K562 (cell line): ENCODE results near the gene OR2B2. TPM values are rescaled to one million over a fixed set of nuclear protein-coding genes. Genes with fewer than 3 reads are reported as not detected.

Experiments
- ATAC-seq: fragments of 200-7000 bp; cut with Tn5 transposase; 3 replicates; pipeline ENCODE4 v1.9.1; 2020; ENCODE audit warnings: moderate library complexity
- BruUV-seq: library from RNA; stranded (reverse); fragments of 400-500 nt; replicated peaks from 2 replicates; lab custom pipeline; 2021; lab: Mats Ljungman, UMichigan
- CTCF ChIA-PET: fragments of 300-600 bp; formaldehyde crosslinking; extraction: SDS; loops from one replicate; lab custom pipeline; 2021; ENCODE audit warnings: low intra/inter-chr PET ratio; lab: Yijun Ruan, JAX
- POLR2A ChIA-PET: fragments of 300-600, 350-650 bp; sonication (Branson Sonifier 250); formaldehyde crosslinking; extraction: SDS; loops from one replicate; lab custom pipeline; 2021; ENCODE audit warnings: antibody characterized with exemption, inconsistent platforms; lab: Yijun Ruan, JAX
- DNase-seq, 4 experiments: peaks; one replicate each; pipeline versions ENCODE4 v3.0.0 to v3.0.0-alpha.2; 2011 to 2018; ENCODE audit warnings: low spot score in 3 of 4, mixed read lengths in 3 of 4; ENCODE audit errors: extremely low read depth in 1 of 4
- FAIRE-seq: peaks from 2 replicates; lab custom pipeline; 2011; peaks lifted over from hg19 to GRCh38; lab: Jason Lieb, UNC
- H2AFZ ChIP-seq: 2 replicates; pipeline ENCODE4 v1.6.0; 2011; ENCODE audit warnings: low read depth, low read length, control low read depth, inconsistent platforms
- H3K27ac ChIP-seq: fragments of 200-600 bp; 3 replicates; pipeline ENCODE4 v1.8.0; 2011; ENCODE audit warnings: low read depth, mild to moderate bottlenecking, control low read depth, inconsistent platforms, low read length, moderate library complexity, mixed read lengths; ENCODE audit errors: extremely low read depth
- H3K27me3 ChIP-seq, 2 experiments: fragments of 300-600 bp in 1 of 2; 2 replicates in 1 of 2; 3 replicates in 1 of 2; pipeline versions ENCODE4 v1.6.0 to v1.8.0; 2011; ENCODE audit warnings: inconsistent platforms in 2 of 2, low read length in 2 of 2, mild to moderate bottlenecking in 1 of 2, mixed read lengths in 1 of 2, moderate library complexity in 1 of 2; ENCODE audit not compliant: control insufficient read depth in 2 of 2, insufficient read depth in 2 of 2
- H3K36me3 ChIP-seq: fragments of 300-600 bp; 3 replicates; pipeline ENCODE4 v1.8.0; 2011; ENCODE audit warnings: mild to moderate bottlenecking, low read length, inconsistent platforms; ENCODE audit not compliant: control insufficient read depth, insufficient read depth
- H3K4me1 ChIP-seq, 2 experiments: fragments of 200-600 bp in 1 of 2; replicated peaks in 1 of 2; 2 replicates in 1 of 2; 3 replicates in 1 of 2; pipeline versions ENCODE4 v1.5.1 to v1.8.0; 2011; ENCODE audit warnings: inconsistent platforms in 2 of 2, low read length in 2 of 2, mild to moderate bottlenecking in 1 of 2, mixed read lengths in 1 of 2, moderate library complexity in 1 of 2; ENCODE audit not compliant: control insufficient read depth in 2 of 2, insufficient read depth in 2 of 2
- H3K4me2 ChIP-seq: 2 replicates; pipeline ENCODE4 v1.6.1; 2011; ENCODE audit warnings: low read length, control low read depth, inconsistent platforms, mixed read lengths; ENCODE audit not compliant: insufficient read depth
- H3K4me3 ChIP-seq: fragments of 200-600 bp; sonication (generic), shearing (Covaris generic); 2 replicates; pipeline ENCODE4 v1.5.1; 2016; ENCODE audit warnings: control low read depth, inconsistent platforms
- H3K79me2 ChIP-seq: fragments of 200-600 bp; 3 replicates; pipeline ENCODE4 v1.8.0; 2011; ENCODE audit warnings: low read length, inconsistent platforms; ENCODE audit not compliant: control insufficient read depth, insufficient read depth
- H3K9ac ChIP-seq, 2 experiments: 2 replicates each; pipeline versions ENCODE4 v1.6.0 to v1.6.1; 2011; ENCODE audit warnings: low read depth in 2 of 2, low read length in 2 of 2, control low read depth in 1 of 2, inconsistent platforms in 1 of 2, mild to moderate bottlenecking in 1 of 2, mixed read lengths in 1 of 2; ENCODE audit not compliant: insufficient read depth in 1 of 2
- H3K9me1 ChIP-seq: one replicate; pipeline ENCODE4 v1.6.0; 2011; ENCODE audit warnings: inconsistent platforms, mild to moderate bottlenecking, low read length, moderate library complexity; ENCODE audit not compliant: control insufficient read depth, insufficient read depth
- H3K9me3 ChIP-seq: replicated peaks from 2 replicates; pipeline ENCODE4 v1.5.1; 2011; ENCODE audit warnings: low read depth, low read length, inconsistent platforms; ENCODE audit not compliant: control insufficient read depth, insufficient read depth
- H4K20me1 ChIP-seq: replicated peaks from 2 replicates; pipeline ENCODE4 v1.6.1; 2011; ENCODE audit warnings: low read length, inconsistent platforms, mixed read lengths; ENCODE audit not compliant: control insufficient read depth, insufficient read depth
- ARID2 ChIP-seq: fragments of 450-650 bp; IDR thresholded peaks from 2 replicates; pipeline ENCODE4 v1.6.1; 2017; ENCODE audit warnings: antibody characterized with exemption, mild to moderate bottlenecking
- CREB1 ChIP-seq, 2 experiments: sonication (generic) in 1 of 2; formaldehyde crosslinking in 1 of 2; IDR thresholded peaks; 2 replicates each; pipeline versions ENCODE4 v1.6.1 to v1.8.0; 2012 to 2022; ENCODE audit warnings: inconsistent platforms in 1 of 2, mild to moderate bottlenecking in 1 of 2, missing genetic modification reagents in 1 of 2, moderate library complexity in 1 of 2
- DNMT1 ChIP-seq: fragments of 450-650 bp; IDR thresholded peaks from 2 replicates; pipeline ENCODE4 v1.6.1; 2016; ENCODE audit warnings: antibody characterized with exemption, mild to moderate bottlenecking
- ETV1 ChIP-seq: fragments of 450-650 bp; conservative IDR thresholded peaks from 2 replicates; pipeline ENCODE4 v1.6.1; 2016; ENCODE audit warnings: missing genetic modification characterization, control low read depth, low read depth, missing compliant biosample characterization
- FOXM1 ChIP-seq, 2 experiments: fragments of 450-650 bp in 1 of 2; sonication (generic) in 1 of 2; formaldehyde crosslinking in 1 of 2; IDR thresholded peaks; 2 replicates each; pipeline versions ENCODE4 v1.6.1 to v1.9.0; 2017 to 2022; ENCODE audit warnings: low read depth in 2 of 2, mild to moderate bottlenecking in 2 of 2, missing genetic modification reagents in 1 of 2, moderate library complexity in 1 of 2
- HMBOX1 ChIP-seq: sonication (generic); IDR thresholded peaks from 2 replicates; pipeline ENCODE4 v1.6.1; 2016
- HNRNPUL1 ChIP-seq: fragments of 200-400 bp; formaldehyde crosslinking; IDR thresholded peaks from 2 replicates; pipeline ENCODE4 v1.6.1; 2017; ENCODE audit warnings: low read length
- IRF9 ChIP-seq: fragments of 450-650 bp; IDR thresholded peaks from 2 replicates; pipeline ENCODE4 v1.6.1; 2016; ENCODE audit warnings: missing biosample characterization, missing genetic modification characterization
- MLX ChIP-seq, 2 experiments: fragments of 450-650 bp in 1 of 2; sonication (generic) in 1 of 2; formaldehyde crosslinking; conservative IDR thresholded peaks; 2 replicates each; pipeline versions ENCODE4 v1.4.0 to v1.8.1; 2020 to 2022; ENCODE audit warnings: mild to moderate bottlenecking in 1 of 2, missing genetic modification reagents in 1 of 2
- NUFIP1 ChIP-seq: fragments of 450-650 bp; IDR thresholded peaks from 2 replicates; pipeline ENCODE4 v1.6.1; 2018; ENCODE audit not compliant: partially characterized antibody
- POLR2AphosphoS5 ChIP-seq: IDR thresholded peaks from 2 replicates; pipeline ENCODE4 v1.6.1; 2011; ENCODE audit warnings: mild to moderate bottlenecking, low read depth, low read length, moderate library complexity; ENCODE audit not compliant: control insufficient read depth, insufficient read depth
- PRPF4 ChIP-seq: fragments of 200-400 bp; formaldehyde crosslinking; IDR thresholded peaks from one replicate; pipeline ENCODE4 v1.6.1; 2017; ENCODE audit warnings: low read length, low read depth, mild to moderate bottlenecking; ENCODE audit not compliant: insufficient read depth, poor library complexity, severe bottlenecking
- PTTG1 ChIP-seq: fragments of 450-650 bp; IDR thresholded peaks from 2 replicates; pipeline ENCODE4 v1.6.1; 2016; ENCODE audit warnings: low read depth, mild to moderate bottlenecking, missing genetic modification characterization, missing compliant biosample characterization
- RBFOX2 ChIP-seq: fragments of 200-400 bp; formaldehyde crosslinking; IDR thresholded peaks from 2 replicates; pipeline ENCODE4 v1.6.1; 2017; ENCODE audit warnings: low read depth, mild to moderate bottlenecking, low read length, moderate library complexity
- ZNF224 ChIP-seq: sonication (generic); formaldehyde crosslinking; IDR thresholded peaks from 2 replicates; pipeline ENCODE4 v1.8.0; 2022; ENCODE audit warnings: mild to moderate bottlenecking, missing genetic modification reagents
- ZNF764 ChIP-seq: fragments of 250-450 bp; sonication (Bioruptor Pico); IDR thresholded peaks from 2 replicates; pipeline ENCODE4 v1.4.0; 2020; ENCODE audit warnings: low read depth, mild to moderate bottlenecking, moderate library complexity
- ZNF77 ChIP-seq: fragments of 250-450 bp; sonication (Bioruptor Pico); IDR thresholded peaks from 2 replicates; pipeline ENCODE4 v1.5.0; 2020
- WGBS: fragments of 100-300 bp; shearing (Covaris generic); methylation state at CpG from one replicate; pipeline ENCODE4 v1.1.6; 2016; ENCODE audit warnings: low coverage, mixed read lengths; ENCODE audit not compliant: insufficient coverage; ENCODE audit errors: missing lambda C conversion rate; 5-methylcytosine and 5-hydroxymethylcytosine counted together
- in situ Hi-C: fragments of 300-500 bp; cut with MboI; formaldehyde crosslinking; loops from 4 replicates; pipeline ENCODE4 v1.15.0; 2018; ENCODE audit warnings: inconsistent platforms, mixed read lengths
- intact Hi-C: fragments of 100-400 bp; cut with micrococcal nuclease; formaldehyde crosslinking; loops from 2 replicates; pipeline ENCODE4 v1.14.2; 2022
- polyA plus RNA-seq, 8 experiments: library from polyadenylated mRNA; depleted of rRNA in 4 of 8; stranded (reverse) in 5 of 8; unstranded in 3 of 8; fragments of >200 nt; fragmentation: Nextera tagmentation in 2 of 8; fragmentation: Illumina TruSeq in 1 of 8; extraction: Ambion mirVana in 2 of 8; extraction: Trizol in 1 of 8; gene quantifications; 2 replicates each; pipeline versions ENCODE4 v1.2.1 to v1.2.3, GENCODE V29; 2011 to 2014; ENCODE audit warnings: inconsistent platforms in 1 of 8, missing spikeins in 1 of 8
- total RNA-seq, 7 experiments: library from RNA; depleted of rRNA in 6 of 7; stranded (reverse); fragments of >200 nt in 6 of 7; fragmentation: Illumina TruSeq in 2 of 7; extraction: Trizol in 2 of 7; gene quantifications; 2 replicates each; pipeline versions ENCODE4 v1.2.1 to v1.2.3, GENCODE V29; 2011 to 2021; ENCODE audit warnings: low replicate concordance in 1 of 7

OR2B2 gene
- total and polyA plus RNA-seq, 9 of the 15 experiments (the other 6 are each of a cell fraction or from before 2014, with no cell fraction given): 0.24 TPM; not detected in 8

GRCh38 chr6:27894839-27895762 lies 17.1 kb downstream of the OR2B2 start:
- POLR2A ChIA-PET: interaction anchor here (0.6 to 8.2 kb wide), 32 partner anchors 11 to 890 kb away, joined by 3 to 826 read pairs (median 4); a partner anchor contains a TSS
- Histone ChIP-seq H3K27me3 (no peaks in the 10 kb centered on the region), H4K20me1 (peaks cover 31% of the 10 kb centered on the region), H3K4me3 (peak overlapping the region; percentile 79), H3K36me3 (peaks cover 57% of the 10 kb centered on the region), H3K9me3 (no peaks in the 10 kb centered on the region), H3K27ac (peak overlapping the region; percentile 95), H3K79me2 (peaks cover 94% of the 10 kb centered on the region), H3K9ac (peak overlapping the region; percentile 96 to 98), H3K4me2 (peak overlapping the region; percentile 98), H2AFZ (no peak overlapping the region), H3K9me1 (no peaks in the 10 kb centered on the region), H3K4me1 (peaks cover 15 to 32% of the 10 kb centered on the region in 2 experiments)
- DNase-seq (peak; percentile 64 to 88 (median 73)), FAIRE-seq (peak; percentile 75), ATAC-seq (peak; percentile 23)
- BruUV-seq: no TSS peak
- intact Hi-C loops: loop anchor here (2.0 to 10.0 kb wide), 7 partner anchors 142 to 1863 kb away; a partner anchor contains a TSS
- WGBS: under 1% methylated on average over 28 of the region's 28 CpGs
- in situ Hi-C loops: loop anchor here (5.0 kb wide), 3 partner anchors 58 to 748 kb away; a partner anchor contains a TSS
- CTCF ChIA-PET: interaction anchor here (0.6 to 1.8 kb wide), 7 partner anchors 100 to 1829 kb away, joined by 3 to 5 read pairs (median 4); no protein-coding TSS in a partner anchor
- TF ChIP-seq FOXM1 (IDR thresholded peaks at IDR 0.05; ENCODE audit: low read depth) (no peak), FOXM1 (CRISPR knock-in tag; IDR thresholded peaks at IDR 0.05; ENCODE audit: low read depth) (0 out of 2 replicates have a peak, but pooled peaks have one; percentile 39), PRPF4 (no peak), IRF9 (tag) (no peak), RBFOX2 (peak; percentile 72), ZNF77 (CRISPR knock-in tag) (no peak), ETV1 (tag) (peak; percentile 64), HNRNPUL1 (peak; percentile 64; the same call in 1 of the 2 replicates), DNMT1 (0 out of 2 replicates have a peak, but pooled peaks have one; percentile 35), ARID2 (0 out of 2 replicates have a peak, but pooled peaks have one; percentile 10), ZNF224 (CRISPR knock-in tag) (no peak), PTTG1 (tag) (no peak), MLX (CRISPR knock-in tag; conservative IDR thresholded peaks at IDR 0.05) (no peak; a peak in 1 of 4 replicates), POLR2AphosphoS5 (peak; percentile 73), ZNF764 (no peak), CREB1 (IDR thresholded peaks at IDR 0.05) (peak; percentile 47; the same call in 1 of the 2 replicates), CREB1 (CRISPR knock-in tag; IDR thresholded peaks at IDR 0.05) (peak; percentile 74), NUFIP1 (no peak), HMBOX1 (0 out of 2 replicates have a peak, but pooled peaks have one; percentile 20)
